OCI-LY7 (cell line): ENCODE data around the gene OR6J1. TPM values are rescaled to one million over a fixed set of nuclear protein-coding genes. Genes with fewer than 3 reads are reported as not detected.
"Not testable (repeated sequence)": the region's sequence is repeated elsewhere in the genome, so short reads cannot be mapped to it uniquely, and the experiment has no call there.

ENCODE experiments used
- BruUV-seq: library from RNA; stranded (reverse); fragments of 400-500 nt; replicated peaks from 2 replicates; lab custom pipeline; 2021; lab: Mats Ljungman, UMichigan
- CTCF ChIA-PET: fragments of 300-600 bp; sonication (Branson Sonifier 250); formaldehyde crosslinking; loops from one replicate; lab custom pipeline; 2022; ENCODE audit warnings: antibody characterized with exemption; ENCODE audit not compliant: unreplicated experiment; lab: Charles Lee
- POLR2A ChIA-PET: fragments of 300-600 bp; sonication (Branson Sonifier 250); formaldehyde crosslinking; loops from one replicate; lab custom pipeline; 2022; ENCODE audit warnings: antibody characterized with exemption; lab: Charles Lee
- DNase-seq: peaks from one replicate; pipeline ENCODE4 v3.0.0-alpha.2; 2015; ENCODE audit warnings: low spot score
- H2AFZ ChIP-seq: fragments of 200-600 bp; sonication (generic), shearing (Covaris generic); 2 replicates; pipeline ENCODE4 v1.6.1; 2014; ENCODE audit warnings: mild to moderate bottlenecking, antibody characterized with exemption, low read length, moderate library complexity
- H3K27ac ChIP-seq: fragments of 200-600 bp; sonication (generic); 2 replicates; pipeline ENCODE4 v1.5.1; 2014; ENCODE audit warnings: mixed run types, low read depth, mild to moderate bottlenecking, moderate library complexity, low read length, inconsistent platforms; ENCODE audit not compliant: poor library complexity, severe bottlenecking
- H3K36me3 ChIP-seq: fragments of 200-600 bp; sonication (generic); 2 replicates; pipeline ENCODE4 v1.6.1; 2014; ENCODE audit warnings: mild to moderate bottlenecking, antibody characterized with exemption, low read length, moderate library complexity, mixed read lengths; ENCODE audit not compliant: insufficient read depth
- H3K4me1 ChIP-seq: fragments of 200-600 bp; sonication (generic); 2 replicates; pipeline ENCODE4 v1.5.1; 2014; ENCODE audit warnings: mild to moderate bottlenecking, low read length; ENCODE audit not compliant: insufficient read depth, poor library complexity, severe bottlenecking
- H3K4me2 ChIP-seq: fragments of 200-600 bp; sonication (generic); 2 replicates; pipeline ENCODE4 v1.6.1; 2014; ENCODE audit warnings: mild to moderate bottlenecking, low read length
- H3K4me3 ChIP-seq: fragments of 200-600 bp; sonication (generic); 2 replicates; pipeline ENCODE4 v1.5.1; 2014; ENCODE audit warnings: mild to moderate bottlenecking, low read depth, low read length; ENCODE audit not compliant: poor library complexity, severe bottlenecking
- H3K79me2 ChIP-seq: fragments of 200-600 bp; sonication (generic); 2 replicates; pipeline ENCODE4 v1.6.1; 2016; ENCODE audit warnings: low read depth, mild to moderate bottlenecking, low read length, moderate library complexity, mixed read lengths; ENCODE audit not compliant: insufficient read depth
- H3K9me2 ChIP-seq: fragments of 200-600 bp; sonication (generic); 2 replicates; pipeline ENCODE4 v1.6.1; 2016; ENCODE audit warnings: mild to moderate bottlenecking, low read length, mixed read lengths; ENCODE audit not compliant: insufficient read depth
- H3K9me3 ChIP-seq: fragments of 200-600 bp; sonication (generic); 2 replicates; pipeline ENCODE4 v1.6.1; 2014; ENCODE audit warnings: mild to moderate bottlenecking, mixed run types, low read length, mixed read lengths
- H4K20me1 ChIP-seq: fragments of 200-600 bp; sonication (generic); 2 replicates; pipeline ENCODE4 v1.6.1; 2014; ENCODE audit warnings: mild to moderate bottlenecking, antibody characterized with exemption, low read length, moderate library complexity, mixed read lengths; ENCODE audit not compliant: insufficient read depth
- CTCF ChIP-seq: fragments of 200-600 bp; sonication (generic); conservative IDR thresholded peaks from 2 replicates; pipeline ENCODE4 v1.5.1; 2014; ENCODE audit warnings: mild to moderate bottlenecking, antibody characterized with exemption, low read length, moderate library complexity, mixed read lengths
- EZH2phosphoT487 ChIP-seq: fragments of 200-600 bp; sonication (generic); IDR thresholded peaks from 2 replicates; pipeline ENCODE4 v1.6.1; 2018; ENCODE audit warnings: low read depth, borderline replicate concordance, mild to moderate bottlenecking, mixed run types, antibody characterized with exemption, low read length, moderate library complexity, mixed read lengths
- intact Hi-C: fragments of 100-400 bp; cut with micrococcal nuclease; formaldehyde crosslinking; loops from one replicate; pipeline ENCODE4 v1.10.0; 2022; ENCODE audit not compliant: unreplicated experiment
- total RNA-seq, 2 experiments: library from RNA; depleted of rRNA in 1 of 2; stranded (reverse); fragments of >200 nt in 1 of 2; shearing (Covaris generic) in 1 of 2; gene quantifications; 2 replicates each; pipeline ENCODE4 v1.2.3, GENCODE V29; 2014 to 2022

Gene OR6J1
- total RNA-seq, 2 experiments from 2014 or later = not detected

GRCh38 chr14:22646570-22647254 lies 2.6 kb upstream of the OR6J1 start:
- no TSS peak for BruUV-seq
- Histone ChIP-seq H3K9me2 (no peaks in the 10 kb centered on the region), H3K4me1 (peaks cover 3% of the 10 kb centered on the region), H3K9me3 (no peaks in the 10 kb centered on the region), H3K4me3 (no peak overlapping the region), H3K4me2 (no peak overlapping the region), H2AFZ (no peak overlapping the region), H3K79me2 (no peaks in the 10 kb centered on the region), H4K20me1 (no peaks in the 10 kb centered on the region), H3K36me3 (no peaks in the 10 kb centered on the region), H3K27ac (no peak overlapping the region)
- ChIA-PET POLR2A (interaction anchor here (0.6 to 0.9 kb wide), 2 partner anchors 56 to 202 kb away, joined by 3 read pairs; no protein-coding TSS in a partner anchor), CTCF (no interaction called here)
- TF ChIP-seq CTCF = no peak
- no peak for TF ChIP-seq EZH2phosphoT487
- DNase-seq = no peak
- intact Hi-C loops = no loop called here

- H2AFZ ChIP-seq = no peak overlapping the region
- H3K4me1 ChIP-seq = peaks cover 3% of the 10 kb centered on the region
- ChIA-PET CTCF (no interaction called here), POLR2A (no interaction called here)
- no peaks in the 10 kb centered on the region for H3K9me3 ChIP-seq
- no peak overlapping the region for H3K4me3 ChIP-seq
- H3K36me3 ChIP-seq = no peaks in the 10 kb centered on the region
- no TSS peak for BruUV-seq
- no peak overlapping the region for H3K4me2 ChIP-seq
- intact Hi-C loops = no loop called here
- no peaks in the 10 kb centered on the region for H4K20me1 ChIP-seq
- no peak for DNase-seq
- no peaks in the 10 kb centered on the region for H3K9me2 ChIP-seq
- H3K79me2 ChIP-seq = no peaks in the 10 kb centered on the region
- TF ChIP-seq CTCF = no peak
- TF ChIP-seq EZH2phosphoT487 = no peak
- no peak overlapping the region for H3K27ac ChIP-seq
These were observed 2.3 kb downstream of the OR6J1 start for GRCh38 chr14:22641846-22642245.

- no peak for DNase-seq
- TF ChIP-seq EZH2phosphoT487 = no peak
- TF ChIP-seq CTCF = no peak
These were observed 4.0 kb downstream of the OR6J1 start for GRCh38 chr14:22640192-22640591.

GRCh38 chr14:22635980-22636379 lies 8.2 kb downstream of the OR6J1 start:
- H3K4me2 ChIP-seq, DNase-seq, H3K79me2 ChIP-seq, H2AFZ ChIP-seq, CTCF ChIA-PET, H3K36me3 ChIP-seq, POLR2A ChIA-PET, BruUV-seq, H3K4me1 ChIP-seq, H3K9me2 ChIP-seq, H3K4me3 ChIP-seq, H3K27ac ChIP-seq, intact Hi-C loops, H4K20me1 ChIP-seq, H3K9me3 ChIP-seq: not testable (repeated sequence)

More at GRCh38 chr14:22640192-22640591, 4.0 kb downstream of the OR6J1 start:
- ChIA-PET CTCF (no interaction called here), POLR2A (interaction anchor here (0.6 to 0.7 kb wide), 2 partner anchors 52 to 122 kb away, joined by 3 read pairs; no protein-coding TSS in a partner anchor)
- Histone ChIP-seq H3K36me3 (no peaks in the 10 kb centered on the region), H3K4me1 (peaks cover 2% of the 10 kb centered on the region), H3K9me3 (no peaks in the 10 kb centered on the region), H2AFZ (no peak overlapping the region), H3K27ac (no peak overlapping the region), H3K4me2 (no peak overlapping the region), H3K9me2 (no peaks in the 10 kb centered on the region), H4K20me1 (no peaks in the 10 kb centered on the region), H3K4me3 (no peak overlapping the region), H3K79me2 (no peaks in the 10 kb centered on the region)
- intact Hi-C loops = no loop called here
- BruUV-seq = no TSS peak
